ENCODE results near the gene CYS1. TPM values are rescaled to one million over a fixed set of nuclear protein-coding genes. Genes with fewer than 3 reads are reported as not detected.

CYS1 gene
- total and polyA plus RNA-seq, 2 of the 13 experiments (the other 11 are each of a cell fraction or from before 2014, with no cell fraction given): 0.04 TPM; not detected in 1

DNA sequence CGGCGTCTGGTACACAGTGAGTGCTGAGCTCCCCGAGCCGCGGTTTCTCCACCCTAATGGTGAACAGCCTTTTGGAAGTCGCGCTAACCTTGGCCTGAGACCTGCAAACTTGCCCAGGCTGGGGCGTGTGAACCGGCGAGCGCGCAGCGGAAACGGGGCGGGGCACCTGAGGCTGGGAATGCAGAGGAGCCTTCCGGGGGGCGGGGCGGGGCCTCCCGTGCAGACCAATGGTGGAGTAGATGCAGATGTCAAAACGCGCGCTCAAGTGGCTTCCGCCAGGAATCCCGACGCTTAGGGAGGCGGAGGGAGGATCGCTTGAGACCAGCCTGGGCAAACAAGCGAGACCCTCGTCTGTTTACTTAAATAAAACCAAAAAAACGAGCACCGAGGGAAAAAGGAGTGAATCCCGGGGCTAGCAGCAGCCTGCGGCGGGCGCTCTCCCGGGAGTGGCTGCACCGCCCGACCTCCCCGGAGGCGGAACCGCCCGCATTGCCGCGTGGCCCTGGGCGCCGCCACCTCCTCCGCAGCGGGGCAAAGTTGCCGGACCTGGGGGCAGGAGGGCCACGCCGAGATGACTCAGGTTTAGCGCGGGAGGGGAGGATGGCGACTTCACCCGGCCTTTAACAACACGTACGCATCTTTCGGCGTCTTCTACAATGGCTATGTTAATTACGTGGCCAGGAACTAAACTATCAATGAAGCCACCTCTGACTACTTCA is 40.1 kb upstream of the CYS1 start (continued):
- TF ChIP-seq, protein P1, sequence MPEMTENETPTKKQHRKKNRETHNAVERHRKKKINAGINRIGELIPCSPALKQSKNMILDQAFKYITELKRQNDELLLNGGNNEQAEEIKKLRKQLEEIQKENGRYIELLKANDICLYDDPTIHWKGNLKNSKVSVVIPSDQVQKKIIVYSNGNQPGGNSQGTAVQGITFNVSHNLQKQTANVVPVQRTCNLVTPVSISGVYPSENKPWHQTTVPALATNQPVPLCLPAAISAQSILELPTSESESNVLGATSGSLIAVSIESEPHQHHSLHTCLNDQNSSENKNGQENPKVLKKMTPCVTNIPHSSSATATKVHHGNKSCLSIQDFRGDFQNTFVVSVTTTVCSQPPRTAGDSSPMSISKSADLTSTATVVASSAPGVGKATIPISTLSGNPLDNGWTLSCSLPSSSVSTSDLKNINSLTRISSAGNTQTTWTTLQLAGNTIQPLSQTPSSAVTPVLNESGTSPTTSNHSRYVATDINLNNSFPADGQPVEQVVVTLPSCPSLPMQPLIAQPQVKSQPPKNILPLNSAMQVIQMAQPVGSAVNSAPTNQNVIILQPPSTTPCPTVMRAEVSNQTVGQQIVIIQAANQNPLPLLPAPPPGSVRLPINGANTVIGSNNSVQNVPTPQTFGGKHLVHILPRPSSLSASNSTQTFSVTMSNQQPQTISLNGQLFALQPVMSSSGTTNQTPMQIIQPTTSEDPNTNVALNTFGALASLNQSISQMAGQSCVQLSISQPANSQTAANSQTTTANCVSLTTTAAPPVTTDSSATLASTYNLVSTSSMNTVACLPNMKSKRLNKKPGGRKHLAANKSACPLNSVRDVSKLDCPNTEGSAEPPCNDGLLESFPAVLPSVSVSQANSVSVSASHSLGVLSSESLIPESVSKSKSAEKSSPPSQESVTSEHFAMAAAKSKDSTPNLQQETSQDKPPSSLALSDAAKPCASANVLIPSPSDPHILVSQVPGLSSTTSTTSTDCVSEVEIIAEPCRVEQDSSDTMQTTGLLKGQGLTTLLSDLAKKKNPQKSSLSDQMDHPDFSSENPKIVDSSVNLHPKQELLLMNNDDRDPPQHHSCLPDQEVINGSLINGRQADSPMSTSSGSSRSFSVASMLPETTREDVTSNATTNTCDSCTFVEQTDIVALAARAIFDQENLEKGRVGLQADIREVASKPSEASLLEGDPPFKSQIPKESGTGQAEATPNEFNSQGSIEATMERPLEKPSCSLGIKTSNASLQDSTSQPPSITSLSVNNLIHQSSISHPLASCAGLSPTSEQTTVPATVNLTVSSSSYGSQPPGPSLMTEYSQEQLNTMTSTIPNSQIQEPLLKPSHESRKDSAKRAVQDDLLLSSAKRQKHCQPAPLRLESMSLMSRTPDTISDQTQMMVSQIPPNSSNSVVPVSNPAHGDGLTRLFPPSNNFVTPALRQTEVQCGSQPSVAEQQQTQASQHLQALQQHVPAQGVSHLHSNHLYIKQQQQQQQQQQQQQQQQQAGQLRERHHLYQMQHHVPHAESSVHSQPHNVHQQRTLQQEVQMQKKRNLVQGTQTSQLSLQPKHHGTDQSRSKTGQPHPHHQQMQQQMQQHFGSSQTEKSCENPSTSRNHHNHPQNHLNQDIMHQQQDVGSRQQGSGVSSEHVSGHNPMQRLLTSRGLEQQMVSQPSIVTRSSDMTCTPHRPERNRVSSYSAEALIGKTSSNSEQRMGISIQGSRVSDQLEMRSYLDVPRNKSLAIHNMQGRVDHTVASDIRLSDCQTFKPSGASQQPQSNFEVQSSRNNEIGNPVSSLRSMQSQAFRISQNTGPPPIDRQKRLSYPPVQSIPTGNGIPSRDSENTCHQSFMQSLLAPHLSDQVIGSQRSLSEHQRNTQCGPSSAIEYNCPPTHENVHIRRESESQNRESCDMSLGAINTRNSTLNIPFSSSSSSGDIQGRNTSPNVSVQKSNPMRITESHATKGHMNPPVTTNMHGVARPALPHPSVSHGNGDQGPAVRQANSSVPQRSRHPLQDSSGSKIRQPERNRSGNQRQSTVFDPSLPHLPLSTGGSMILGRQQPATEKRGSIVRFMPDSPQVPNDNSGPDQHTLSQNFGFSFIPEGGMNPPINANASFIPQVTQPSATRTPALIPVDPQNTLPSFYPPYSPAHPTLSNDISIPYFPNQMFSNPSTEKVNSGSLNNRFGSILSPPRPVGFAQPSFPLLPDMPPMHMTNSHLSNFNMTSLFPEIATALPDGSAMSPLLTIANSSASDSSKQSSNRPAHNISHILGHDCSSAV (CRISPR knock-in tag; IDR thresholded peaks at IDR 0.05; ENCODE audit: borderline replicate concordance): 0 out of 2 replicates have a peak, but pooled peaks have one; percentile 60
- TF ChIP-seq THAP11 (CRISPR knock-in tag; IDR thresholded peaks at IDR 0.05) (peak; percentile 73), ZNF367 (CRISPR knock-in tag; IDR thresholded peaks at IDR 0.05; ENCODE audit: borderline replicate concordance) (0 out of 2 replicates have a peak, but pooled peaks have one; percentile 33), RXRB (CRISPR knock-in tag; IDR thresholded peaks at IDR 0.05; ENCODE audit: borderline replicate concordance) (peak; percentile 64), POGZ (CRISPR knock-in tag; IDR thresholded peaks at IDR 0.05) (peak; percentile 79; the same call in 1 of the 2 replicates), GATAD2A (CRISPR knock-in tag; IDR thresholded peaks at IDR 0.05) (peak; percentile 64; the same call in 1 of the 2 replicates), CREM (IDR thresholded peaks at IDR 0.05) (0 out of 2 replicates have a peak, but pooled peaks have one; percentile 22), CREM (CRISPR knock-in tag; IDR thresholded peaks at IDR 0.05) (no peak), RAD21 (CRISPR knock-in tag; IDR thresholded peaks at IDR 0.05) (peak; percentile 62), KLF11 (CRISPR knock-in tag; IDR thresholded peaks at IDR 0.05) (no peak; the same call in 1 of the 2 replicates), CBX2 (IDR thresholded peaks at IDR 0.05; ENCODE audit: low read depth, low read length) (no peak), CBX2 (CRISPR knock-in tag; IDR thresholded peaks at IDR 0.05; ENCODE audit: low read depth) (no peak), ZNF235 (CRISPR knock-in tag; IDR thresholded peaks at IDR 0.05; ENCODE audit: borderline replicate concordance) (peak; percentile 64)
- TF ChIP-seq, protein P2, sequence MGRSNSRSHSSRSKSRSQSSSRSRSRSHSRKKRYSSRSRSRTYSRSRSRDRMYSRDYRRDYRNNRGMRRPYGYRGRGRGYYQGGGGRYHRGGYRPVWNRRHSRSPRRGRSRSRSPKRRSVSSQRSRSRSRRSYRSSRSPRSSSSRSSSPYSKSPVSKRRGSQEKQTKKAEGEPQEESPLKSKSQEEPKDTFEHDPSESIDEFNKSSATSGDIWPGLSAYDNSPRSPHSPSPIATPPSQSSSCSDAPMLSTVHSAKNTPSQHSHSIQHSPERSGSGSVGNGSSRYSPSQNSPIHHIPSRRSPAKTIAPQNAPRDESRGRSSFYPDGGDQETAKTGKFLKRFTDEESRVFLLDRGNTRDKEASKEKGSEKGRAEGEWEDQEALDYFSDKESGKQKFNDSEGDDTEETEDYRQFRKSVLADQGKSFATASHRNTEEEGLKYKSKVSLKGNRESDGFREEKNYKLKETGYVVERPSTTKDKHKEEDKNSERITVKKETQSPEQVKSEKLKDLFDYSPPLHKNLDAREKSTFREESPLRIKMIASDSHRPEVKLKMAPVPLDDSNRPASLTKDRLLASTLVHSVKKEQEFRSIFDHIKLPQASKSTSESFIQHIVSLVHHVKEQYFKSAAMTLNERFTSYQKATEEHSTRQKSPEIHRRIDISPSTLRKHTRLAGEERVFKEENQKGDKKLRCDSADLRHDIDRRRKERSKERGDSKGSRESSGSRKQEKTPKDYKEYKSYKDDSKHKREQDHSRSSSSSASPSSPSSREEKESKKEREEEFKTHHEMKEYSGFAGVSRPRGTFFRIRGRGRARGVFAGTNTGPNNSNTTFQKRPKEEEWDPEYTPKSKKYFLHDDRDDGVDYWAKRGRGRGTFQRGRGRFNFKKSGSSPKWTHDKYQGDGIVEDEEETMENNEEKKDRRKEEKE (IDR thresholded peaks at IDR 0.05): no peak
- TF ChIP-seq, protein P3, sequence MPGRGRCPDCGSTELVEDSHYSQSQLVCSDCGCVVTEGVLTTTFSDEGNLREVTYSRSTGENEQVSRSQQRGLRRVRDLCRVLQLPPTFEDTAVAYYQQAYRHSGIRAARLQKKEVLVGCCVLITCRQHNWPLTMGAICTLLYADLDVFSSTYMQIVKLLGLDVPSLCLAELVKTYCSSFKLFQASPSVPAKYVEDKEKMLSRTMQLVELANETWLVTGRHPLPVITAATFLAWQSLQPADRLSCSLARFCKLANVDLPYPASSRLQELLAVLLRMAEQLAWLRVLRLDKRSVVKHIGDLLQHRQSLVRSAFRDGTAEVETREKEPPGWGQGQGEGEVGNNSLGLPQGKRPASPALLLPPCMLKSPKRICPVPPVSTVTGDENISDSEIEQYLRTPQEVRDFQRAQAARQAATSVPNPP (CRISPR knock-in tag; IDR thresholded peaks at IDR 0.05): peak; percentile 73; the same call in 1 of the 2 replicates

All from HepG2 (cell line).